HepG2 (cell line): Measurements from ENCODE around the gene CAMTA1.

Experiments
- ETV6 ChIP-seq: sonication (generic); formaldehyde crosslinking; conservative IDR thresholded peaks from 2 replicates; pipeline ENCODE4 v1.4.0; 2020; ENCODE audit warnings: missing genetic modification reagents
- SP1 ChIP-seq, 2 experiments: fragments of 450-650 bp in 1 of 2; sonication (generic) in 1 of 2; formaldehyde crosslinking in 1 of 2; IDR thresholded peaks; 2 replicates each; pipeline versions ENCODE4 v1.4.0 to v1.6.1; 2016 to 2020; ENCODE audit warnings: missing genetic modification reagents in 1 of 2
- ZNF251 ChIP-seq: sonication (generic); formaldehyde crosslinking; IDR thresholded peaks from 2 replicates; pipeline ENCODE4 v1.9.0; 2021; ENCODE audit warnings: mild to moderate bottlenecking, missing genetic modification reagents
- ZNF772 ChIP-seq: sonication (generic); formaldehyde crosslinking; IDR thresholded peaks from 2 replicates; pipeline ENCODE4 v1.5.0; 2020; ENCODE audit warnings: mild to moderate bottlenecking, missing genetic modification reagents
- ZNF777 ChIP-seq: sonication (generic); formaldehyde crosslinking; IDR thresholded peaks from 2 replicates; pipeline ENCODE4 v1.4.0; 2020; ENCODE audit warnings: missing genetic modification reagents
- TF ChIP-seq, protein P1 (sequence below): sonication (generic); formaldehyde crosslinking; IDR thresholded peaks from 2 replicates; pipeline ENCODE4 v1.5.0; 2020; ENCODE audit warnings: mild to moderate bottlenecking, missing genetic modification reagents, moderate library complexity
- TF ChIP-seq, protein P2 (sequence below): sonication (generic); formaldehyde crosslinking; IDR thresholded peaks from 2 replicates; pipeline ENCODE4 v1.5.1; 2020; ENCODE audit warnings: missing genetic modification reagents, mild to moderate bottlenecking, borderline replicate concordance
- TF ChIP-seq, protein P3 (sequence below): sonication (generic); formaldehyde crosslinking; IDR thresholded peaks from 2 replicates; pipeline ENCODE4 v1.4.0; 2020; ENCODE audit warnings: missing genetic modification reagents

GRCh38 chr1:6788946-6789345 lies 3.7 kb downstream of the CAMTA1 start:
- TF ChIP-seq ZNF777 (no peak), SP1 (IDR thresholded peaks at IDR 0.05) (no peak), SP1 (CRISPR knock-in tag; IDR thresholded peaks at IDR 0.05) (no peak), ZNF772 (no peak), ETV6 (CRISPR knock-in tag) (no peak), ZNF251 (CRISPR knock-in tag) (no peak)
- TF ChIP-seq, protein P1, sequence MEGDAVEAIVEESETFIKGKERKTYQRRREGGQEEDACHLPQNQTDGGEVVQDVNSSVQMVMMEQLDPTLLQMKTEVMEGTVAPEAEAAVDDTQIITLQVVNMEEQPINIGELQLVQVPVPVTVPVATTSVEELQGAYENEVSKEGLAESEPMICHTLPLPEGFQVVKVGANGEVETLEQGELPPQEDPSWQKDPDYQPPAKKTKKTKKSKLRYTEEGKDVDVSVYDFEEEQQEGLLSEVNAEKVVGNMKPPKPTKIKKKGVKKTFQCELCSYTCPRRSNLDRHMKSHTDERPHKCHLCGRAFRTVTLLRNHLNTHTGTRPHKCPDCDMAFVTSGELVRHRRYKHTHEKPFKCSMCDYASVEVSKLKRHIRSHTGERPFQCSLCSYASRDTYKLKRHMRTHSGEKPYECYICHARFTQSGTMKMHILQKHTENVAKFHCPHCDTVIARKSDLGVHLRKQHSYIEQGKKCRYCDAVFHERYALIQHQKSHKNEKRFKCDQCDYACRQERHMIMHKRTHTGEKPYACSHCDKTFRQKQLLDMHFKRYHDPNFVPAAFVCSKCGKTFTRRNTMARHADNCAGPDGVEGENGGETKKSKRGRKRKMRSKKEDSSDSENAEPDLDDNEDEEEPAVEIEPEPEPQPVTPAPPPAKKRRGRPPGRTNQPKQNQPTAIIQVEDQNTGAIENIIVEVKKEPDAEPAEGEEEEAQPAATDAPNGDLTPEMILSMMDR: no peak
- TF ChIP-seq, protein P2, sequence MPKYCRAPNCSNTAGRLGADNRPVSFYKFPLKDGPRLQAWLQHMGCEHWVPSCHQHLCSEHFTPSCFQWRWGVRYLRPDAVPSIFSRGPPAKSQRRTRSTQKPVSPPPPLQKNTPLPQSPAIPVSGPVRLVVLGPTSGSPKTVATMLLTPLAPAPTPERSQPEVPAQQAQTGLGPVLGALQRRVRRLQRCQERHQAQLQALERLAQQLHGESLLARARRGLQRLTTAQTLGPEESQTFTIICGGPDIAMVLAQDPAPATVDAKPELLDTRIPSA (CRISPR knock-in tag): no peak
- TF ChIP-seq, protein P3, sequence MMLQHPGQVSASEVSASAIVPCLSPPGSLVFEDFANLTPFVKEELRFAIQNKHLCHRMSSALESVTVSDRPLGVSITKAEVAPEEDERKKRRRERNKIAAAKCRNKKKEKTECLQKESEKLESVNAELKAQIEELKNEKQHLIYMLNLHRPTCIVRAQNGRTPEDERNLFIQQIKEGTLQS (CRISPR knock-in tag): no peak
